NCI-H2081 (cell line): Measurements from ENCODE around the gene MAX.

Experiments used
- DNase-seq, 2 experiments: peaks; one replicate each; lab custom pipeline; 2025; lab: John Stamatoyannopoulos, UW

The MAX gene

GRCh38 chr14:65102441-65103149, at the start of gene MAX:
Gene MAX, minus strand, starts transcription at chr14:65102517. Its CDS starts 178 bp downstream, at chr14:65102339.
- DNase-seq, result peak; percentile 96 to 98

- DNase-seq, result no peak
Observed at GRCh38 chr14:65151609-65151956, 49.3 kb upstream of the MAX start.

GRCh38 chr14:65150898-65151608, 48.7 kb upstream of the MAX start:
- no peak for DNase-seq

- no peak for DNase-seq
Observed at GRCh38 chr14:65149116-65149515, 46.8 kb upstream of the MAX start.

GRCh38 chr14:65144170-65144569, 41.9 kb upstream of the MAX start:
- DNase-seq, result no peak

GRCh38 chr14:65142914-65143625, 40.8 kb upstream of the MAX start:
- DNase-seq, result no peak

- no peak for DNase-seq
Observed at GRCh38 chr14:65142429-65142828, 40.1 kb upstream of the MAX start.

GRCh38 chr14:65141523-65141922, 39.2 kb upstream of the MAX start:
- no peak for DNase-seq

GRCh38 chr14:65137648-65138307, 35.5 kb upstream of the MAX start:
- DNase-seq, result no peak

- DNase-seq, result no peak
Observed at GRCh38 chr14:65134651-65135579, 32.6 kb upstream of the MAX start.

GRCh38 chr14:65132855-65133254, 30.5 kb upstream of the MAX start:
- DNase-seq, result no peak

GRCh38 chr14:65131301-65131701, 29.0 kb upstream of the MAX start:
- no peak for DNase-seq

GRCh38 chr14:65128096-65128495, 25.8 kb upstream of the MAX start:
- DNase-seq, result no peak

GRCh38 chr14:65117769-65118745, 15.7 kb upstream of the MAX start:
- no peak for DNase-seq

- DNase-seq, result no peak
Observed at GRCh38 chr14:65115615-65116014, 13.3 kb upstream of the MAX start.

- DNase-seq, result no peak
Observed at GRCh38 chr14:65110525-65110924, 8.2 kb upstream of the MAX start.

GRCh38 chr14:65109357-65109756, 7.0 kb upstream of the MAX start:
- no peak for DNase-seq

GRCh38 chr14:65107200-65107599, 4.9 kb upstream of the MAX start:
- DNase-seq, result no peak

- DNase-seq, result no peak
Observed at GRCh38 chr14:65106736-65107135, 4.4 kb upstream of the MAX start.

- DNase-seq, result no peak
Observed at GRCh38 chr14:65106316-65106715, 4.0 kb upstream of the MAX start.
